22Rv1 (cell line): ENCODE results near the gene BEST4.

ENCODE experiments used
- H3K27ac ChIP-seq: fragments of 450-650 bp; 2 replicates; pipeline ENCODE4 v1.5.1; 2017
- CTCF ChIP-seq: fragments of 450-650 bp; IDR thresholded peaks from 2 replicates; pipeline ENCODE4 v1.5.1; 2017; ENCODE audit warnings: mild to moderate bottlenecking
- ZFX ChIP-seq: fragments of 450-650 bp; IDR thresholded peaks from 2 replicates; pipeline ENCODE4 v1.6.1; 2017; ENCODE audit warnings: antibody characterized with exemption, borderline replicate concordance

BEST4 gene

DNA sequence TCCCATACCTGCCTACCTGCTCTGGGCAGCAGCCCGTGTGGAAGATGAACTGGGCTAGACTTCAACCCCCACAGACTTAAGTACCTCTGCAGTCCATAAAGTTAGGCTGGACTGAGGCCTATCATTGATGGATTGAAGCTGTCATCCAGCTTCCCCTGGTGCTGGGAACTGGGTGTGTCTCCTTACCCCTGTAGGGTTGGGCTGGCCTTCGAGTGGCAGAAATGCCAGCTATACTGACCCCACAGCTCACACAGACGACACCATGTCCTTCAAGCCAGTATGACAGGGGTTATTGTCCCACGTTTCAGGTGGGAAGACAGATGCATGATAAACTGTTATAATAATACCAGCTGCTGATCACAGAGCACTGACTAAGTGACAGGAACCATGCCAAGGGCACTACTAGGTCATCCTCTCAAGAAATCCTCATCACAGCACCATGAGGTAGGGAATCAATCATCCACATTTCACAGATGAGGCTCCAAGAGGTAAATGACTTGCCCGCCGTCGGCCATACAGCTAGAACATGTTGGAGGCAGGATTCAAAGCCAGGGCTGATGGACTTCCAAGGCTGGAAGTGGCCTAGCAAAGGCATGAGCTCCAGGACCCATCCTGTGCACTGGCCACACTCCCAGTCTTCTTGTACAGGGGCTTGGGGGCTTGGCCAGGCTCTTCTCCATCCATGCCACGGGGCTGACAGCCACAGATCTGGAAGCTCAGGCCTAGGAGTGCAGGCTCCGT is at the start of gene BEST4:
TSS of gene BEST4 (minus strand) at position 51 of the 741 bp plus-strand sequence. CDS start 465 bp downstream, outside the sequence.
- TF ChIP-seq CTCF (no peak), ZFX (no peak)
- no peak within 1 kb of the TSS for H3K27ac ChIP-seq

DNA sequence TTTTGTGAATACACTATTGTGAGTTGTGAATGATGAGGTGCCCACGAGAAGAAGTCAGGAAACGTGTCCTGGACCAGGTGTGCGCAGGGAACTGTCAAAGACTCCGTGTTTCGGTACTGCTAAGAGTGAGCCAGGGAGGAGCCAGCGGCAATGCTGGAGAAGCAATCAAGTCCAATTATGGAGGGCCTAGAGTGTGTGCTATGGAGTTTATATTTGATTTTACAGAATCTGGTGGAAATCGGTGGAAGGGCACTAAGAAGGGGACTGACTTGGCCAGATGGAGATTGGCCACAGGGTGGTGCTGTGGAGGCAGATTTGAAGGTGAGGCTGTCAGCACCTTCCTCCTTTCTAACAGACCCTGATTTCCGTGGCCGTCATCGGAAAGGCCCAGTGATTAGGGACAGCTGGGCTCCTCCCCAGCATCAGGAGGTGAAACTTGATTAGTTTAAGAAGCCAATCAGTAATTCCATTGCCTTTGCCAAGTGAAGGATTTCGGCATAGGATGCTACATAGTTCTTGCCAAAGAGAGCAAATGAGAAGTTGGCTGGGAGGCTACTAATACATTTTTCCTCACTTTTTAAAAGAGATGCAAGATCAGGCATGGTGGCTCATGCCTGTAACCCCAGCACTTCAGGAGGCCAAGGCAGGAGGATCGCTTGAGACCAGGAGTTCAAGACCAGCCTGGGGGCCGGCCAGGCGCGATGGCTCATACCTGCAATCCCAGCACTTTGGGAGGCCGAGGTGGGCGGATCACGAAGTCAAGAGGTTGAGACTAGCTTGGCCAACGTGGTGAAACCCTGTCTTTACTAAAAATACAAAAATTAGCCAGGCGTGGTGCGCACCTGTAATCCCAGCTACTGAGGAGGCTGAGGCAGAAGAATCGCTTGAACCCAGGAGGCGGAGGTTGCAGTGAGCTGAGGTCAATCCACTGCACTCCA is 48.0 kb upstream of the BEST4 start:
- peak; percentile 95 for TF ChIP-seq CTCF
- no peak for TF ChIP-seq ZFX
- no peak overlapping the region for H3K27ac ChIP-seq

DNA sequence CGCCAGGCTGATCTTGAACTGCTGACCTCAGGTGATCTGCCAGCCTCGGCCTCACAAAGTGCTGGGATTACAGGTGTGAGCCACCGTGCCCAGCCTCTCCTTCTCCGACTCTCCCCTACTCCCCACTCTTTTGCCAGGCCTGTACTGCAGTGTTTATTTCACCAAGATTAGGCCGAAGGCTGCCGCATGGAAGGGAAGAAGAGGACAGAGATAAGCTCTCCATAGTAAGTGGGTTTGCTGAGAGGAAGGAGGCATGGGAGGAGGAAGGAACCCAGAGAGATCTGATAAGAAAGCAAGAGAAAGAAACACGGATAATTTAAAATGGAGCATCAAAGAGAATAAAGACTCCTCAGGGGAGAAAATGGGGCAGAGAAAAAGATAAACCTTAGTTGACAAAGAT is 46.4 kb upstream of the BEST4 start:
- TF ChIP-seq ZFX (no peak), CTCF (no peak)
- no peak overlapping the region for H3K27ac ChIP-seq

GRCh38 chr1:44832056-44832705 is 44.2 kb upstream of the BEST4 start:
- no peak for TF ChIP-seq CTCF
- no peak overlapping the region for H3K27ac ChIP-seq

DNA sequence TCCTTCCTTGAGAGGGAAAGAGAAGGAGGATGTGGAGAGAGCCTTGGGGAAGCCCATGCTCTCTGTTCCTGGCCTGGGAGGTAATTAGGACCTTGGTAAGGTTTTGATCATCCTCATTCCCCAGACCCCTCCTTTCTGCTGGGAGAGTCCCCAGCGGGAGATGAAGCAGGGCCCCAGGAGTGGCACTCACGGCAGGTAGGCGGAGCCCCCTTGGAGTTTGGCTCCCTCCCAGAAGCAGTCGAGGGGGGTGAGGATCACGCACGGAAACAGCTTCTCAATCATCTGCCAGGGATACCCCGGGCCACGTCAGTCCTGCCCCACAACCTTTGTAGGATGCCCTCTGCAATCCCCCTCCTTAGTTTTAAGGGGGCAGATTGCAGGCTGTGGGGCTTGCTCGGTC is 43.5 kb upstream of the BEST4 start:
- no peak overlapping the region for H3K27ac ChIP-seq
- TF ChIP-seq CTCF (no peak), ZFX (no peak)

DNA sequence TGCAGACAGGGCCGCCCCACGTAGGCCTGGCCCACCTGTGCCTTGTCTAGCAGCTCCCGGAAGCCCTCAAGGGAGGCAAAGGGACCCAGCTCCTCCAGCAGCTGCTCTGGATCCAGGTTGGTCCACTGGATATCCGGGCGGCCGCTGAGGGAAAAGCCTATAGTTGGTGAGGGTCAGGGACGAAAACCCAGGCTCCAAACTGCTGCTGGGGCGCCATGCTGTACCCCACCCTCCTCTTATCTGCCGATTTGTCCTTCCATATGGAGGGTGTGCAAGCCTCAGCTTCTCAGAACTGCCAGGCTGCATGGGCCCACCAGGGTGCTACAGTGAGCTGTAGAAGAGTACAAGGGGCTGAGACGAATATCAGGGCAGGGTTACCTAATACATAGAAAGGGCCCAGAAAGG is 42.9 kb upstream of the BEST4 start:
- no peak overlapping the region for H3K27ac ChIP-seq
- TF ChIP-seq ZFX (no peak), CTCF (no peak)
